ENCODE results near the gene EPB41L2.

The EPB41L2 gene

GRCh38 chr6:131063028-131063763 is at the start of gene EPB41L2:
Gene EPB41L2 (minus strand): TSS chr6:131063245. CDS start chr6:130956485, 106,760 bp downstream.
- Histone ChIP-seq H3K4me3 (replicated peaks; ENCODE audit: low read depth, low read length) (peak within 1 kb of the TSS; percentile 81), H3K36me3 (ENCODE audit: control insufficient read depth, insufficient read depth, low read length) (no peaks in the 10 kb centered on the region), H3K27me3 (replicated peaks; ENCODE audit: control insufficient read depth, insufficient read depth, low read length) (no peaks in the 10 kb centered on the region)
- DNase-seq (ENCODE audit: extremely low read depth, insufficient read length), result peak; percentile 91
- TF ChIP-seq, protein P1, sequence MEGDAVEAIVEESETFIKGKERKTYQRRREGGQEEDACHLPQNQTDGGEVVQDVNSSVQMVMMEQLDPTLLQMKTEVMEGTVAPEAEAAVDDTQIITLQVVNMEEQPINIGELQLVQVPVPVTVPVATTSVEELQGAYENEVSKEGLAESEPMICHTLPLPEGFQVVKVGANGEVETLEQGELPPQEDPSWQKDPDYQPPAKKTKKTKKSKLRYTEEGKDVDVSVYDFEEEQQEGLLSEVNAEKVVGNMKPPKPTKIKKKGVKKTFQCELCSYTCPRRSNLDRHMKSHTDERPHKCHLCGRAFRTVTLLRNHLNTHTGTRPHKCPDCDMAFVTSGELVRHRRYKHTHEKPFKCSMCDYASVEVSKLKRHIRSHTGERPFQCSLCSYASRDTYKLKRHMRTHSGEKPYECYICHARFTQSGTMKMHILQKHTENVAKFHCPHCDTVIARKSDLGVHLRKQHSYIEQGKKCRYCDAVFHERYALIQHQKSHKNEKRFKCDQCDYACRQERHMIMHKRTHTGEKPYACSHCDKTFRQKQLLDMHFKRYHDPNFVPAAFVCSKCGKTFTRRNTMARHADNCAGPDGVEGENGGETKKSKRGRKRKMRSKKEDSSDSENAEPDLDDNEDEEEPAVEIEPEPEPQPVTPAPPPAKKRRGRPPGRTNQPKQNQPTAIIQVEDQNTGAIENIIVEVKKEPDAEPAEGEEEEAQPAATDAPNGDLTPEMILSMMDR (IDR thresholded peaks at IDR 0.05; ENCODE audit: insufficient read depth, low read length, poor library complexity, severe bottlenecking), result no peak

DNA sequence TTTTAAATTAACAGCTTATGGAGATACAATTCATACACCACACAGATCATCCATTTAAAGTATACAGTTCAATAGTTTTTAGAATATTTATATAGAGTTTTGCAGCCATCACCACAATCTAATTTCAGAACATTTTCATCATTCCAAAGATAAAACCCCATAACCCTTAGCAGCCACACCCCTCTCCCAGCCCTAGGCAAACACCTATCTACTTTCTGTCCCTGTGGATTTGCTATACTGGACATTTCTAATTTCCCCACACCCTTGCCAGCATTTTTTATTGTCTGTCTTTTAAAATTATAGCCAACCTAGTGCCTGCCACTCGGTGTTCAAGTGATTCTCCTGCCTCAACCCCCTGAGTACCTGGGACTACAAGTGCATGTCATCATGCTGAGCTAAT is 49.2 kb upstream of the EPB41L2 start:
- Histone ChIP-seq H3K36me3 (ENCODE audit: control insufficient read depth, insufficient read depth, low read length) (no peaks in the 10 kb centered on the region), H3K27me3 (replicated peaks; ENCODE audit: control insufficient read depth, insufficient read depth, low read length) (no peaks in the 10 kb centered on the region), H3K4me3 (replicated peaks; ENCODE audit: low read depth, low read length) (no peak overlapping the region)
- no peak for DNase-seq (ENCODE audit: extremely low read depth, insufficient read length)
- TF ChIP-seq, protein P1 (IDR thresholded peaks at IDR 0.05; ENCODE audit: insufficient read depth, low read length, poor library complexity, severe bottlenecking), result no peak

- Histone ChIP-seq H3K36me3 (ENCODE audit: control insufficient read depth, insufficient read depth, low read length) (no peaks in the 10 kb centered on the region), H3K4me3 (replicated peaks; ENCODE audit: low read depth, low read length) (no peak overlapping the region), H3K27me3 (replicated peaks; ENCODE audit: control insufficient read depth, insufficient read depth, low read length) (no peaks in the 10 kb centered on the region)
- TF ChIP-seq, protein P1 (IDR thresholded peaks at IDR 0.05; ENCODE audit: insufficient read depth, low read length, poor library complexity, severe bottlenecking), result no peak
- DNase-seq (ENCODE audit: extremely low read depth, insufficient read length), result peak; percentile 18
Measured at GRCh38 chr6:131107151-131107550, 44.1 kb upstream of the EPB41L2 start.

- no peaks in the 10 kb centered on the region for H3K27me3 ChIP-seq (replicated peaks; ENCODE audit: control insufficient read depth, insufficient read depth, low read length)
- no peaks in the 10 kb centered on the region for H3K36me3 ChIP-seq (ENCODE audit: control insufficient read depth, insufficient read depth, low read length)
- TF ChIP-seq, protein P1 (IDR thresholded peaks at IDR 0.05; ENCODE audit: insufficient read depth, low read length, poor library complexity, severe bottlenecking), result no peak
- no peak for DNase-seq (ENCODE audit: extremely low read depth, insufficient read length)
- H3K4me3 ChIP-seq (replicated peaks; ENCODE audit: low read depth, low read length), result no peak overlapping the region
Measured at GRCh38 chr6:131103901-131104300, 40.9 kb upstream of the EPB41L2 start.

GRCh38 chr6:131103296-131103695 is 40.3 kb upstream of the EPB41L2 start:
- no peak for DNase-seq (ENCODE audit: extremely low read depth, insufficient read length)
- TF ChIP-seq, protein P1 (IDR thresholded peaks at IDR 0.05; ENCODE audit: insufficient read depth, low read length, poor library complexity, severe bottlenecking), result no peak
- H3K36me3 ChIP-seq (ENCODE audit: control insufficient read depth, insufficient read depth, low read length), result no peaks in the 10 kb centered on the region

More at GRCh38 chr6:131103296-131103695, 40.3 kb upstream of the EPB41L2 start:
- Histone ChIP-seq H3K4me3 (replicated peaks; ENCODE audit: low read depth, low read length) (no peak overlapping the region), H3K27me3 (replicated peaks; ENCODE audit: control insufficient read depth, insufficient read depth, low read length) (no peaks in the 10 kb centered on the region)

Measured in GM06990 (cell line).